Measurements from ENCODE around the gene LGALS9. TPM values are rescaled to one million over a fixed set of nuclear protein-coding genes. Genes with fewer than 3 reads are reported as not detected.

LGALS9 gene
- total RNA-seq, 4 donors from 2014 or later, result 14.4 to 31.8 (median 15.2) TPM; not detected in 1

DNA sequence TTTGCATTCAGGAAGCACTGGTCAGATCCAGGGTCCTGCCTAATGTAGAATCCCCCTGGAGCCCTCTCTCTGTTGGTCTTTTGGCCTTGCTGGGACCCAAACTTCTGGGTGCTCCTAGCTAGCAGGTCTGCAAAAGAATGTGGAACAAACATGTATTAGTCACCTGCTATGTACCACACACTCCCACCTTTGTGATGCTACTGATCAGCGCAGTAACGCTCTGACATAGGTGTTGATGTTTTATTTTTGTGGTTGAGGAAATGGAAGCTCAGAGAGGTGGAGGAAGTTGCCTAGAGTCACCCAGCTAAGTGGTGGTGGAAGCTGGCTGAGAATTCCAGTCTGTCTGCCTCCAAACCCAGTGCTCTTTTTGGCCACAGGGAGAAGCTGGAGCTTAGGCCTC is 35.8 kb upstream of the LGALS9 start:
- TF ChIP-seq POLR2A (IDR thresholded peaks at IDR 0.05), result no peak
- TF ChIP-seq, protein P1, sequence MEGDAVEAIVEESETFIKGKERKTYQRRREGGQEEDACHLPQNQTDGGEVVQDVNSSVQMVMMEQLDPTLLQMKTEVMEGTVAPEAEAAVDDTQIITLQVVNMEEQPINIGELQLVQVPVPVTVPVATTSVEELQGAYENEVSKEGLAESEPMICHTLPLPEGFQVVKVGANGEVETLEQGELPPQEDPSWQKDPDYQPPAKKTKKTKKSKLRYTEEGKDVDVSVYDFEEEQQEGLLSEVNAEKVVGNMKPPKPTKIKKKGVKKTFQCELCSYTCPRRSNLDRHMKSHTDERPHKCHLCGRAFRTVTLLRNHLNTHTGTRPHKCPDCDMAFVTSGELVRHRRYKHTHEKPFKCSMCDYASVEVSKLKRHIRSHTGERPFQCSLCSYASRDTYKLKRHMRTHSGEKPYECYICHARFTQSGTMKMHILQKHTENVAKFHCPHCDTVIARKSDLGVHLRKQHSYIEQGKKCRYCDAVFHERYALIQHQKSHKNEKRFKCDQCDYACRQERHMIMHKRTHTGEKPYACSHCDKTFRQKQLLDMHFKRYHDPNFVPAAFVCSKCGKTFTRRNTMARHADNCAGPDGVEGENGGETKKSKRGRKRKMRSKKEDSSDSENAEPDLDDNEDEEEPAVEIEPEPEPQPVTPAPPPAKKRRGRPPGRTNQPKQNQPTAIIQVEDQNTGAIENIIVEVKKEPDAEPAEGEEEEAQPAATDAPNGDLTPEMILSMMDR (IDR thresholded peaks at IDR 0.05), result no peak
- intact Hi-C loops (cut with DNase I; ENCODE audit: low total_unique reads), result loop anchor here (5.0 kb wide), 1 partner anchor 353 kb away; no protein-coding TSS in a partner anchor
- H3K27me3 ChIP-seq, result no peaks in the 10 kb centered on the region
- H3K4me1 ChIP-seq, result no peaks in the 10 kb centered on the region
- no peak overlapping the region for H3K4me3 ChIP-seq
- H3K9me3 ChIP-seq, result no peaks in the 10 kb centered on the region
- DNase-seq, result no peak
- H3K36me3 ChIP-seq, result no peaks in the 10 kb centered on the region
- no peak overlapping the region for H3K27ac ChIP-seq

DNA sequence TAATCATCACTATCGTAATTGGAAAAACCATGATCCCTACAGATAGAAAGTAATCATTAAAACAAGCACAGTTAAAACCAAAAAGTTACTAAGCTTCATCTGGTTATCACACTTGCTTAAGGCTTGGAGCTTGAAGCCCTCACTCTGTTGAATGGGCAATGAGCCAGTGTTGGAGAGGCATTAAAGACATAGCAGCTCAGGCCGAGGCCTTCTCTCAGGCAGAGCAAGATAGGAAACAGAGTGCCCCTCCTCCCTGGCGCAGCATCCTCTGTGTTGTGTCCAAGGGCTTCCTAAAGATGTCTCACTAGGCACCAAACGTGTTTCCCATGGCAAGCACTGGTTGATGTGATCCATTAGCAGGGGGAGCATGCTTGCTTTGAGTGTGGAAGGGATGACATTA is 34.9 kb upstream of the LGALS9 start:
- no peaks in the 10 kb centered on the region for H3K36me3 ChIP-seq
- TF ChIP-seq, protein P1 (IDR thresholded peaks at IDR 0.05), result no peak
- TF ChIP-seq POLR2A (IDR thresholded peaks at IDR 0.05), result no peak
- H3K27ac ChIP-seq, result no peak overlapping the region
- H3K4me1 ChIP-seq, result no peaks in the 10 kb centered on the region
- H3K4me3 ChIP-seq, result no peak overlapping the region
- no peaks in the 10 kb centered on the region for H3K27me3 ChIP-seq
- no peak for DNase-seq
- no peaks in the 10 kb centered on the region for H3K9me3 ChIP-seq
- intact Hi-C loops (cut with DNase I; ENCODE audit: low total_unique reads), result loop anchor here (5.0 kb wide), 1 partner anchor 354 kb away; no protein-coding TSS in a partner anchor

- no peak for DNase-seq
- Histone ChIP-seq H3K4me1 (no peaks in the 10 kb centered on the region), H3K27ac (peak overlapping the region in 1 of 2 donors; percentile 10), H3K36me3 (no peaks in the 10 kb centered on the region), H3K9me3 (no peaks in the 10 kb centered on the region), H3K27me3 (no peaks in the 10 kb centered on the region), H3K4me3 (no peak overlapping the region)
- intact Hi-C loops (cut with DNase I; ENCODE audit: low total_unique reads), result loop anchor here (5.0 kb wide), 1 partner anchor 354 kb away; no protein-coding TSS in a partner anchor
- TF ChIP-seq POLR2A (IDR thresholded peaks at IDR 0.05), result no peak
- TF ChIP-seq, protein P1 (IDR thresholded peaks at IDR 0.05), result no peak
Observed at GRCh38 chr17:27596566-27597187, 34.3 kb upstream of the LGALS9 start.

GRCh38 chr17:27597188-27597580 is 33.8 kb upstream of the LGALS9 start:
- Histone ChIP-seq H3K4me1 (no peaks in the 10 kb centered on the region), H3K27ac (no peak overlapping the region), H3K36me3 (no peaks in the 10 kb centered on the region), H3K27me3 (no peaks in the 10 kb centered on the region), H3K4me3 (no peak overlapping the region), H3K9me3 (no peaks in the 10 kb centered on the region)
- TF ChIP-seq, protein P1 (IDR thresholded peaks at IDR 0.05), result no peak
- no peak for TF ChIP-seq POLR2A (IDR thresholded peaks at IDR 0.05)
- DNase-seq, result no peak
- intact Hi-C loops (cut with DNase I; ENCODE audit: low total_unique reads), result loop anchor here (5.0 kb wide), 1 partner anchor 355 kb away; no protein-coding TSS in a partner anchor

GRCh38 chr17:27597783-27598320 is 33.1 kb upstream of the LGALS9 start:
- H3K9me3 ChIP-seq, result no peaks in the 10 kb centered on the region
- H3K4me3 ChIP-seq, result no peak overlapping the region
- DNase-seq, result no peak
- H3K27me3 ChIP-seq, result no peaks in the 10 kb centered on the region
- no peaks in the 10 kb centered on the region for H3K36me3 ChIP-seq
- TF ChIP-seq POLR2A (IDR thresholded peaks at IDR 0.05), result no peak
- TF ChIP-seq, protein P1 (IDR thresholded peaks at IDR 0.05), result no peak
- H3K27ac ChIP-seq, result no peak overlapping the region
- no peaks in the 10 kb centered on the region for H3K4me1 ChIP-seq
- intact Hi-C loops (cut with DNase I; ENCODE audit: low total_unique reads), result loop anchor here (5.0 kb wide), 1 partner anchor 356 kb away; no protein-coding TSS in a partner anchor
